ENCODE data around the gene RAB11FIP3. TPM values are rescaled to one million over a fixed set of nuclear protein-coding genes. Genes with fewer than 3 reads are reported as not detected.

Gene RAB11FIP3
- total RNA-seq, 1 experiment from 2014 or later = 12.8 TPM

- H3K9me2 ChIP-seq (ENCODE audit: insufficient read depth) = no peaks in the 10 kb centered on the region
- peak overlapping the region; percentile 81 for H3K4me2 ChIP-seq (ENCODE audit: low read length)
- ChIA-PET POLR2A (no interaction called here), CTCF (no interaction called here), RAD21 (ENCODE audit: low non-redundant PET in 1 of 2, low total read pairs in 2 of 2, uncharacterized antibody in 2 of 2, unreplicated experiment in 2 of 2) (no interaction called here)
- intact Hi-C loops (cut with micrococcal nuclease) = no loop called here
- H3K27ac ChIP-seq (ENCODE audit: low read depth, low read length) = peak overlapping the region; percentile 91
- H3K9ac ChIP-seq (ENCODE audit: low read length) = peak overlapping the region; percentile 90
- no peaks in the 10 kb centered on the region for H3K27me3 ChIP-seq (ENCODE audit: insufficient read depth, low read length)
- TF ChIP-seq YY1 (IDR thresholded peaks at IDR 0.05; ENCODE audit: extremely low read depth, insufficient replicate concordance, low read depth, low read length) (no peak), ELF1 (IDR thresholded peaks at IDR 0.05; ENCODE audit: borderline replicate concordance, low read depth) (no peak), POLR2AphosphoS5 (IDR thresholded peaks at IDR 0.05; ENCODE audit: low read depth, low read length) (no peak), SP1 (IDR thresholded peaks at IDR 0.05; ENCODE audit: low read depth) (no peak), ZNF274 (IDR thresholded peaks at IDR 0.05; ENCODE audit: low read depth, low read length) (no peak), SIN3A (IDR thresholded peaks at IDR 0.05; ENCODE audit: low read depth) (no peak), FOSL1 (IDR thresholded peaks at IDR 0.05; ENCODE audit: low read depth) (no peak)
- TF ChIP-seq, protein P1, sequence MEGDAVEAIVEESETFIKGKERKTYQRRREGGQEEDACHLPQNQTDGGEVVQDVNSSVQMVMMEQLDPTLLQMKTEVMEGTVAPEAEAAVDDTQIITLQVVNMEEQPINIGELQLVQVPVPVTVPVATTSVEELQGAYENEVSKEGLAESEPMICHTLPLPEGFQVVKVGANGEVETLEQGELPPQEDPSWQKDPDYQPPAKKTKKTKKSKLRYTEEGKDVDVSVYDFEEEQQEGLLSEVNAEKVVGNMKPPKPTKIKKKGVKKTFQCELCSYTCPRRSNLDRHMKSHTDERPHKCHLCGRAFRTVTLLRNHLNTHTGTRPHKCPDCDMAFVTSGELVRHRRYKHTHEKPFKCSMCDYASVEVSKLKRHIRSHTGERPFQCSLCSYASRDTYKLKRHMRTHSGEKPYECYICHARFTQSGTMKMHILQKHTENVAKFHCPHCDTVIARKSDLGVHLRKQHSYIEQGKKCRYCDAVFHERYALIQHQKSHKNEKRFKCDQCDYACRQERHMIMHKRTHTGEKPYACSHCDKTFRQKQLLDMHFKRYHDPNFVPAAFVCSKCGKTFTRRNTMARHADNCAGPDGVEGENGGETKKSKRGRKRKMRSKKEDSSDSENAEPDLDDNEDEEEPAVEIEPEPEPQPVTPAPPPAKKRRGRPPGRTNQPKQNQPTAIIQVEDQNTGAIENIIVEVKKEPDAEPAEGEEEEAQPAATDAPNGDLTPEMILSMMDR (IDR thresholded peaks at IDR 0.05 in 2 of 3, conservative IDR thresholded peaks at IDR 0.05 in 1 of 3; ENCODE audit: borderline replicate concordance in 1 of 3, insufficient read depth in 1 of 3, low read depth in 2 of 3, low read length in 2 of 3) = no peak
- H3K4me3 ChIP-seq (replicated peaks in 1 of 2; ENCODE audit: low read depth in 1 of 2, low read length in 2 of 2) = peak overlapping the region; percentile 67 to 69
- H3K79me2 ChIP-seq (ENCODE audit: insufficient read depth, low read length) = peaks cover 47% of the 10 kb centered on the region
- no peak for DNase-seq (ENCODE audit: low read depth, low spot score)
- H3K9me3 ChIP-seq (ENCODE audit: control insufficient read depth in 1 of 2, insufficient read depth in 1 of 2, low read depth in 1 of 2, low read length in 2 of 2) = no peaks in the 10 kb centered on the region
- peak; percentile 1; the same call in 1 of the 2 replicates for ATAC-seq
- H4K20me1 ChIP-seq (ENCODE audit: insufficient read depth) = no peaks in the 10 kb centered on the region
- TSS peak; percentile 60 for BruUV-seq (replicated peaks)
- peaks cover 0 to 6% of the 10 kb centered on the region in 2 experiments; a peak in 1 of 4 replicates for H3K36me3 ChIP-seq (ENCODE audit: control insufficient read depth in 1 of 2, insufficient read depth in 2 of 2, low read length in 2 of 2)
- H2AFZ ChIP-seq (ENCODE audit: low read depth, low read length, poor library complexity, severe bottlenecking) = no peak overlapping the region
- H3K4me1 ChIP-seq (ENCODE audit: control insufficient read depth in 1 of 2, insufficient read depth in 2 of 2, low read length in 2 of 2) = peaks cover 14 to 32% of the 10 kb centered on the region in 2 experiments
Measured at GRCh38 chr16:526181-527014, 100.9 kb downstream of the RAB11FIP3 start.
